Karpas-422 (cell line): ENCODE results near the gene PLXNC1. TPM values are rescaled to one million over a fixed set of nuclear protein-coding genes. Genes with fewer than 3 reads are reported as not detected.

Experiments used
- DNase-seq: peaks from one replicate; pipeline ENCODE4 v3.0.0-alpha.2; 2015
- H2AFZ ChIP-seq: fragments of 200-600 bp; sonication (generic); 2 replicates; pipeline ENCODE4 v1.6.1; 2014; ENCODE audit warnings: antibody characterized with exemption, low read length, mixed read lengths
- H3K27ac ChIP-seq: fragments of 200-600 bp; sonication (generic); 2 replicates; pipeline ENCODE4 v1.5.1; 2014; ENCODE audit warnings: mild to moderate bottlenecking, low read length, moderate library complexity
- H3K27me3 ChIP-seq: fragments of 200-600 bp; sonication (generic); 2 replicates; pipeline ENCODE4 v1.6.1; 2014; ENCODE audit warnings: low read length, mixed read lengths
- H3K36me3 ChIP-seq: fragments of 200-600 bp; sonication (generic); 2 replicates; pipeline ENCODE4 v1.6.1; 2014; ENCODE audit warnings: low read length, mixed read lengths; ENCODE audit not compliant: insufficient read depth
- H3K4me1 ChIP-seq: fragments of 200-600 bp; sonication (generic); 2 replicates; pipeline ENCODE4 v1.6.1; 2014; ENCODE audit warnings: mild to moderate bottlenecking, low read length, mixed read lengths
- H3K4me2 ChIP-seq: fragments of 200-600 bp; sonication (generic); 2 replicates; pipeline ENCODE4 v1.6.1; 2014; ENCODE audit warnings: low read length, low read depth, mild to moderate bottlenecking; ENCODE audit not compliant: poor library complexity, severe bottlenecking
- H3K4me3 ChIP-seq: fragments of 200-600 bp; sonication (generic); 2 replicates; pipeline ENCODE4 v1.5.1; 2014; ENCODE audit warnings: mild to moderate bottlenecking, antibody characterized with exemption, low read length, mixed read lengths
- H3K79me2 ChIP-seq: fragments of 200-600 bp; sonication (generic); 2 replicates; pipeline ENCODE4 v1.6.1; 2014; ENCODE audit warnings: mild to moderate bottlenecking, low read length, mixed read lengths
- H3K9ac ChIP-seq: fragments of 200-600 bp; sonication (generic); 2 replicates; pipeline ENCODE4 v1.6.0; 2014; ENCODE audit warnings: low read length
- H3K9me2 ChIP-seq: fragments of 200-600 bp; sonication (generic), shearing (Covaris generic); replicated peaks from 2 replicates; pipeline ENCODE4 v1.6.0; 2014; ENCODE audit warnings: mild to moderate bottlenecking, low read length, moderate library complexity; ENCODE audit not compliant: insufficient read depth
- H3K9me3 ChIP-seq: fragments of 300-700, 200-600 bp; sonication (generic); 2 replicates; pipeline ENCODE4 v1.6.1; 2014; ENCODE audit warnings: low read length, mixed read lengths
- H4K20me1 ChIP-seq: fragments of 200-600 bp; sonication (generic); 2 replicates; pipeline ENCODE4 v1.6.1; 2014; ENCODE audit warnings: mild to moderate bottlenecking, antibody characterized with exemption, low read length, low read depth; ENCODE audit not compliant: insufficient read depth
- total RNA-seq: library from RNA; depleted of rRNA; stranded (reverse); fragments of >200 nt; shearing (Covaris generic); gene quantifications from 2 replicates; pipeline ENCODE4 v1.2.3, GENCODE V29; 2014; ENCODE audit warnings: low replicate concordance

The PLXNC1 gene
- total RNA-seq, 1 experiment from 2014 or later = 11.9 TPM

GRCh38 chr12:94209240-94209639 lies 60.9 kb downstream of the PLXNC1 start:
- no peaks in the 10 kb centered on the region for H3K9me3 ChIP-seq
- no peak for DNase-seq
- 0 out of 2 replicates have a peak overlapping the region, but pooled peaks have one; percentile 59 for H3K9ac ChIP-seq
- H3K27ac ChIP-seq = peak overlapping the region; percentile 94
- H3K4me3 ChIP-seq = peak overlapping the region; percentile 57; the same call in 1 of the 2 replicates
- H3K27me3 ChIP-seq = no peaks in the 10 kb centered on the region
- peak overlapping the region; percentile 86 for H3K4me2 ChIP-seq
- no peaks in the 10 kb centered on the region for H3K79me2 ChIP-seq
- H4K20me1 ChIP-seq = no peaks in the 10 kb centered on the region
- H2AFZ ChIP-seq = no peak overlapping the region
- peaks cover 52% of the 10 kb centered on the region for H3K4me1 ChIP-seq
- H3K9me2 ChIP-seq = no peaks in the 10 kb centered on the region
- no peaks in the 10 kb centered on the region for H3K36me3 ChIP-seq

GRCh38 chr12:94211021-94211420 lies 62.6 kb downstream of the PLXNC1 start:
- H4K20me1 ChIP-seq = no peaks in the 10 kb centered on the region
- no peaks in the 10 kb centered on the region for H3K79me2 ChIP-seq
- no peak overlapping the region for H3K4me2 ChIP-seq
- H3K27ac ChIP-seq = no peak overlapping the region
- DNase-seq = no peak
- H3K9me3 ChIP-seq = no peaks in the 10 kb centered on the region
- H3K27me3 ChIP-seq = no peaks in the 10 kb centered on the region
- H3K4me1 ChIP-seq = peaks cover 35% of the 10 kb centered on the region
- H3K36me3 ChIP-seq = no peaks in the 10 kb centered on the region
- no peaks in the 10 kb centered on the region for H3K9me2 ChIP-seq
- H3K9ac ChIP-seq = no peak overlapping the region
- H3K4me3 ChIP-seq = no peak overlapping the region
- no peak overlapping the region for H2AFZ ChIP-seq

GRCh38 chr12:94218233-94218632 lies 69.9 kb downstream of the PLXNC1 start:
- H3K27me3 ChIP-seq = no peaks in the 10 kb centered on the region
- no peak overlapping the region for H3K27ac ChIP-seq
- H3K36me3 ChIP-seq = no peaks in the 10 kb centered on the region
- H3K4me1 ChIP-seq = peaks cover 6% of the 10 kb centered on the region
- no peaks in the 10 kb centered on the region for H3K79me2 ChIP-seq
- no peaks in the 10 kb centered on the region for H3K9me3 ChIP-seq
- no peak overlapping the region for H3K9ac ChIP-seq
- no peak overlapping the region for H2AFZ ChIP-seq
- DNase-seq = no peak
- H3K4me3 ChIP-seq = no peak overlapping the region
- no peaks in the 10 kb centered on the region for H3K9me2 ChIP-seq
- no peak overlapping the region for H3K4me2 ChIP-seq
- no peaks in the 10 kb centered on the region for H4K20me1 ChIP-seq

- H3K79me2 ChIP-seq = no peaks in the 10 kb centered on the region
- no peak overlapping the region for H3K4me2 ChIP-seq
- DNase-seq = no peak
- H3K9me3 ChIP-seq = no peaks in the 10 kb centered on the region
- no peak overlapping the region for H3K4me3 ChIP-seq
- H3K27me3 ChIP-seq = no peaks in the 10 kb centered on the region
- no peak overlapping the region for H3K9ac ChIP-seq
- H2AFZ ChIP-seq = no peak overlapping the region
- peaks cover 6% of the 10 kb centered on the region for H3K4me1 ChIP-seq
- H3K36me3 ChIP-seq = no peaks in the 10 kb centered on the region
- H3K27ac ChIP-seq = no peak overlapping the region
- H3K9me2 ChIP-seq = no peaks in the 10 kb centered on the region
- no peaks in the 10 kb centered on the region for H4K20me1 ChIP-seq
Measured at GRCh38 chr12:94219622-94220302, 71.4 kb downstream of the PLXNC1 start.

DNA sequence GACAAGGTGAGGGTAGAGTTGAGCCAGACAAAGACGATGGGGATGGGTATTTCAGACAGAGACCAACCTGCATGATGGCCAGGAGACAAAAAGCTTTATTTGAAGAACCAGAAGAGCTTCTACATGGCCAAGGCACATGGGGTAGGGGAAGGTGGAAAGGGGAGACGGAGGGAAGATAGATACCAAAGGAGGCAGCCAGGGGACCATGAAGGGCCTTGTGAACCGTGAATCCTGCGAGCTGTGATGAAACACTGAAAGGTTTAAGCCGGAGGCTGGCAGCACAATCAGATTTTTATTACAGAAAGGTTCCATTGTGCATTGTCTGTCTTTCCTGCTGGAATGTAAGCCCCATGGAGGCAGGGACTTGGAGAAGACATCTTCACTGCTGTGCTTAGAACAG lies 72.4 kb downstream of the PLXNC1 start:
- H3K4me3 ChIP-seq = no peak overlapping the region
- no peak overlapping the region for H3K9ac ChIP-seq
- H2AFZ ChIP-seq = no peak overlapping the region
- H3K27ac ChIP-seq = no peak overlapping the region
- peaks cover 6% of the 10 kb centered on the region for H3K4me1 ChIP-seq
- H3K9me2 ChIP-seq = no peaks in the 10 kb centered on the region
- no peaks in the 10 kb centered on the region for H3K79me2 ChIP-seq
- H3K9me3 ChIP-seq = no peaks in the 10 kb centered on the region
- no peaks in the 10 kb centered on the region for H3K36me3 ChIP-seq
- H3K27me3 ChIP-seq = no peaks in the 10 kb centered on the region
- H4K20me1 ChIP-seq = no peaks in the 10 kb centered on the region
- DNase-seq = no peak
- no peak overlapping the region for H3K4me2 ChIP-seq

GRCh38 chr12:94222351-94223084 lies 74.1 kb downstream of the PLXNC1 start:
- peaks cover 6% of the 10 kb centered on the region for H3K4me1 ChIP-seq
- no peaks in the 10 kb centered on the region for H3K9me3 ChIP-seq
- H3K9me2 ChIP-seq = no peaks in the 10 kb centered on the region
- H3K4me2 ChIP-seq = no peak overlapping the region
- no peak for DNase-seq
- no peak overlapping the region for H2AFZ ChIP-seq
- H3K36me3 ChIP-seq = no peaks in the 10 kb centered on the region
- no peak overlapping the region for H3K9ac ChIP-seq
- H3K4me3 ChIP-seq = no peak overlapping the region
- H4K20me1 ChIP-seq = no peaks in the 10 kb centered on the region
- H3K27ac ChIP-seq = no peak overlapping the region
- H3K79me2 ChIP-seq = no peaks in the 10 kb centered on the region
- H3K27me3 ChIP-seq = no peaks in the 10 kb centered on the region

GRCh38 chr12:94223842-94224241 lies 75.5 kb downstream of the PLXNC1 start:
- Histone ChIP-seq H3K27me3 (no peaks in the 10 kb centered on the region), H3K4me2 (no peak overlapping the region), H3K4me1 (peaks cover 10% of the 10 kb centered on the region), H3K36me3 (no peaks in the 10 kb centered on the region), H3K79me2 (no peaks in the 10 kb centered on the region), H3K4me3 (no peak overlapping the region), H3K9me2 (no peaks in the 10 kb centered on the region), H2AFZ (no peak overlapping the region), H3K9ac (no peak overlapping the region), H4K20me1 (no peaks in the 10 kb centered on the region), H3K9me3 (no peaks in the 10 kb centered on the region), H3K27ac (no peak overlapping the region)
- DNase-seq = no peak

- H3K27me3 ChIP-seq = no peaks in the 10 kb centered on the region
- H3K79me2 ChIP-seq = no peaks in the 10 kb centered on the region
- no peaks in the 10 kb centered on the region for H3K9me3 ChIP-seq
- no peak for DNase-seq
- H3K36me3 ChIP-seq = no peaks in the 10 kb centered on the region
- H3K9ac ChIP-seq = no peak overlapping the region
- H3K4me2 ChIP-seq = no peak overlapping the region
- H3K9me2 ChIP-seq = no peaks in the 10 kb centered on the region
- H2AFZ ChIP-seq = no peak overlapping the region
- H3K4me3 ChIP-seq = no peak overlapping the region
- no peaks in the 10 kb centered on the region for H4K20me1 ChIP-seq
- H3K27ac ChIP-seq = no peak overlapping the region
- peaks cover 13% of the 10 kb centered on the region for H3K4me1 ChIP-seq
Measured at GRCh38 chr12:94225506-94225905, 77.1 kb downstream of the PLXNC1 start.
